ENCODE measurements around the gene AHCYL2.
"Not testable (repeated sequence)": the region's sequence is repeated elsewhere in the genome, so short reads cannot be mapped to it uniquely, and the experiment has no call there.

Gene AHCYL2

GRCh38 chr7:129470411-129470810, 245.6 kb downstream of the AHCYL2 start:
- Mint-ChIP-seq H3K4me3 (no peak overlapping the region), H3K27me3 (no peaks in the 10 kb centered on the region), H3K27ac (no peak overlapping the region), H3K9me3 (no peaks in the 10 kb centered on the region), H3K36me3 (ENCODE audit: insufficient read depth) (no peaks in the 10 kb centered on the region), H3K4me1 (ENCODE audit: low read depth in 2 of 2) (no peaks in the 10 kb centered on the region)
- ATAC-seq (replicated peaks) (no peak), DNase-seq (no peak)

GRCh38 chr7:129471402-129471827, 246.6 kb downstream of the AHCYL2 start:
- no peaks in the 10 kb centered on the region for H3K27me3 Mint-ChIP-seq
- no peak for ATAC-seq (replicated peaks)

GRCh38 chr7:129475931-129476330, 251.1 kb downstream of the AHCYL2 start:
- not testable (repeated sequence) for H3K27ac Mint-ChIP-seq; H3K9me3 Mint-ChIP-seq; H3K4me3 Mint-ChIP-seq; H3K4me1 Mint-ChIP-seq (ENCODE audit: low read depth in 2 of 2); DNase-seq; ATAC-seq (replicated peaks); H3K27me3 Mint-ChIP-seq; H3K36me3 Mint-ChIP-seq (ENCODE audit: insufficient read depth)

More at GRCh38 chr7:129471402-129471827, 246.6 kb downstream of the AHCYL2 start:
- Mint-ChIP-seq H3K4me1 (ENCODE audit: low read depth in 2 of 2) (no peaks in the 10 kb centered on the region), H3K36me3 (ENCODE audit: insufficient read depth) (no peaks in the 10 kb centered on the region), H3K27ac (no peak overlapping the region), H3K4me3 (no peak overlapping the region), H3K9me3 (no peaks in the 10 kb centered on the region)
- no peak for DNase-seq

- not testable (repeated sequence) for ATAC-seq (replicated peaks); H3K4me3 Mint-ChIP-seq; DNase-seq; H3K4me1 Mint-ChIP-seq (ENCODE audit: low read depth in 2 of 2); H3K27me3 Mint-ChIP-seq; H3K27ac Mint-ChIP-seq; H3K36me3 Mint-ChIP-seq (ENCODE audit: insufficient read depth); H3K9me3 Mint-ChIP-seq
Measured at GRCh38 chr7:129476398-129476797, 251.6 kb downstream of the AHCYL2 start.
